Measurements from ENCODE around the gene GABRA6.

- TF ChIP-seq CTCF (IDR thresholded peaks at IDR 0.05) = no peak
- TF ChIP-seq POLR2A (IDR thresholded peaks at IDR 0.05; ENCODE audit: low read depth) = no peak
- no peak for TF ChIP-seq EP300 (IDR thresholded peaks at IDR 0.05)
- TF ChIP-seq POLR2AphosphoS5 (IDR thresholded peaks at IDR 0.05) = no peak
Measured at GRCh38 chr5:161687316-161687715, 1.8 kb downstream of the GABRA6 start.
